ENCODE data around the gene MME. TPM values are rescaled to one million over a fixed set of nuclear protein-coding genes. Genes with fewer than 3 reads are reported as not detected.

MME gene
- total and polyA plus RNA-seq, 10 of the 15 experiments (the other 5 are each of a cell fraction or from before 2014, with no cell fraction given), result under 0.01 to 0.23 (median 0.09) TPM; not detected in 3

- no peak for TF ChIP-seq PRDM15 (CRISPR knock-in tag; IDR thresholded peaks at IDR 0.05)
- no peak for TF ChIP-seq ZNF217 (IDR thresholded peaks at IDR 0.05)
- no peak for TF ChIP-seq BCLAF1 (IDR thresholded peaks at IDR 0.05)
- no peak for TF ChIP-seq HDAC2 (IDR thresholded peaks at IDR 0.05)
- no peak for TF ChIP-seq JUND (IDR thresholded peaks at IDR 0.05; ENCODE audit: low read depth, low read length)
- no peak for TF ChIP-seq BMI1 (IDR thresholded peaks at IDR 0.05; ENCODE audit: borderline replicate concordance)
- TF ChIP-seq E2F8 (IDR thresholded peaks at IDR 0.05; ENCODE audit: low read depth, partially characterized antibody), result no peak
Observed at GRCh38 chr3:155083313-155083905, 3.3 kb downstream of the MME start (continued).

All from GM12878 (cell line).